Measurements from ENCODE around the gene MTMR4. TPM values are rescaled to one million over a fixed set of nuclear protein-coding genes. Genes with fewer than 3 reads are reported as not detected.
"Not testable (repeated sequence)": the region's sequence is repeated elsewhere in the genome, so short reads cannot be mapped to it uniquely, and the experiment has no call there.

Gene MTMR4
- total RNA-seq, 1 donor from 2014 or later, result 40.9 TPM

DNA sequence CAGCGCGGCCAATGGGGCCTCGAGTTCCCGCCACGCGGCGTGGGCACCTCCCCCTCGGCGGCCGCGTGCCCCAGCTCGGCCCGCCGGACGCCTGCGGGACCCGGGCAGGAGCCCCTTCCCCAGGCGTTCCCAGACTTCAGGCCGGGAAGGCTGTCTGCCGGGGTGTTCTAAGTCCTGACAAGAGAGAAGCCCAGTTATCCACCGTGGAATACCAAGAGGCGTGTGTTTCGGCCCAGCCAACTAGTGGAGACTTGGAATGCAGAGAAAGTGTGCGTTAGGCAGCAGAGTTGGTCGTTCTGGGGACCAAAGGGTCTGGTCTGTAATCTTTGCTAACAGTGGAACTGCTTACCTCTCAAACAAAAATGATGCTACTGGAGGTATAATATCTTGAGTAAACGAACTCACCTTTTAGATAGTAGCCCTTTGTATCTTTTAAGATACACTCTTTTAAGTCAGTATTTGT lies 26.0 kb downstream of the MTMR4 start:
- no peaks in the 10 kb centered on the region for H3K4me1 ChIP-seq
- DNase-seq (no peak), ATAC-seq (no peak)
- H3K36me3 ChIP-seq, result peaks cover 50% of the 10 kb centered on the region
- H3K9me3 ChIP-seq, result no peaks in the 10 kb centered on the region
- TF ChIP-seq, protein P1, sequence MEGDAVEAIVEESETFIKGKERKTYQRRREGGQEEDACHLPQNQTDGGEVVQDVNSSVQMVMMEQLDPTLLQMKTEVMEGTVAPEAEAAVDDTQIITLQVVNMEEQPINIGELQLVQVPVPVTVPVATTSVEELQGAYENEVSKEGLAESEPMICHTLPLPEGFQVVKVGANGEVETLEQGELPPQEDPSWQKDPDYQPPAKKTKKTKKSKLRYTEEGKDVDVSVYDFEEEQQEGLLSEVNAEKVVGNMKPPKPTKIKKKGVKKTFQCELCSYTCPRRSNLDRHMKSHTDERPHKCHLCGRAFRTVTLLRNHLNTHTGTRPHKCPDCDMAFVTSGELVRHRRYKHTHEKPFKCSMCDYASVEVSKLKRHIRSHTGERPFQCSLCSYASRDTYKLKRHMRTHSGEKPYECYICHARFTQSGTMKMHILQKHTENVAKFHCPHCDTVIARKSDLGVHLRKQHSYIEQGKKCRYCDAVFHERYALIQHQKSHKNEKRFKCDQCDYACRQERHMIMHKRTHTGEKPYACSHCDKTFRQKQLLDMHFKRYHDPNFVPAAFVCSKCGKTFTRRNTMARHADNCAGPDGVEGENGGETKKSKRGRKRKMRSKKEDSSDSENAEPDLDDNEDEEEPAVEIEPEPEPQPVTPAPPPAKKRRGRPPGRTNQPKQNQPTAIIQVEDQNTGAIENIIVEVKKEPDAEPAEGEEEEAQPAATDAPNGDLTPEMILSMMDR (IDR thresholded peaks at IDR 0.05), result no peak
- intact Hi-C loops (cut with DNase I), result no loop called here
- H3K27ac ChIP-seq, result no peak overlapping the region
- H3K27me3 ChIP-seq, result no peaks in the 10 kb centered on the region
- H3K4me3 ChIP-seq, result no peak overlapping the region

DNA sequence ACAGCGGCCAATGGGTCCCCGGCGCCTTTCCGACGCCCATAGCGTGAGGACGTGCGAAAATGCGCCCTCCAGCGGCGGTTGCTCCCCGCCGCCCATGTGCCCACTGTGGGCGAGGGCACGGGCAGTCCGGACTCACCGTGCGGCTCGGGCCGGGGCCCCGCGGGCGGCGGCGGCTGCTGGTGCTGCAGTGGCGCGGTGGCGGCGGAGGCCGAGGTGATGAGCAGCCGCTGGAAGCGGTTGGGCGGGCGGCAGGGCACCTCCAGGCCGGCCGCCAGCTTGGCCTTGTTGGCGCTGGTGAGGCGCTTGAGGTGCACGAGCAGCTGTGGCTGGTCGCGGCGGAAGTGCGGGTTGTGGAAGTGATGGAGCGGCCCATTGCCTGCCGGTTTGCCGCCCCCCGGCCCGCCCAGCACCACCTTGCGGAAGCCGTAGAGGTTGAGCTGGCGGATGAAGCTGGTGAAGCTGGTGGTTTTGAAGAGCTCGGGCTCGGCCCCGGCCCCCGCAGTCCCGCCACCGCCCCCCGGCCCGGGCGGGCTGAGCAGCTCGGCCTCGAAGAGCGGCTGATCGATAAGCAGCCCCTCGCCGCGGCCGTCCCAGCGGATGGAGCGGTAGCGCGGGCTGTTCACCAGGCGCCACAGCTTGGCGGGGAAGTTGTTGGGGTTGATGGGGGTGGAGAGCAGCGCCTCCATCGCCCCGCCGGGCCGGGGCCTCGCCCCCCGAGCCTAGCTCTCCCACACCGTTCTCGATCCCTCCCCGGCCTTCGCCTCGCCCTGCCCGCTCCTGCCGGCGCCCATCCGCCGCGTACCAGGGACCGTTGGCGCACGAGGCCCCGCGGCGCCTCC lies 26.6 kb downstream of the MTMR4 start, which contains the start of gene HSF5:
HSF5 (minus strand) TSS at position 820 of the 839 bp plus-strand sequence; CDS start at position 686, 134 bp downstream.
- TF ChIP-seq, protein P1 (IDR thresholded peaks at IDR 0.05), result peak; percentile 30
- intact Hi-C loops (cut with DNase I), result no loop called here
- DNase-seq, result peak; percentile 75
- Histone ChIP-seq H3K9me3 (no peaks in the 10 kb centered on the region), H3K27me3 (no peaks in the 10 kb centered on the region), H3K4me3 (peak within 1 kb of the TSS; percentile 19), H3K36me3 (peaks cover 44% of the 10 kb centered on the region), H3K4me1 (no peaks in the 10 kb centered on the region), H3K27ac (no peak within 1 kb of the TSS)
- peak; percentile 90 for ATAC-seq

DNA sequence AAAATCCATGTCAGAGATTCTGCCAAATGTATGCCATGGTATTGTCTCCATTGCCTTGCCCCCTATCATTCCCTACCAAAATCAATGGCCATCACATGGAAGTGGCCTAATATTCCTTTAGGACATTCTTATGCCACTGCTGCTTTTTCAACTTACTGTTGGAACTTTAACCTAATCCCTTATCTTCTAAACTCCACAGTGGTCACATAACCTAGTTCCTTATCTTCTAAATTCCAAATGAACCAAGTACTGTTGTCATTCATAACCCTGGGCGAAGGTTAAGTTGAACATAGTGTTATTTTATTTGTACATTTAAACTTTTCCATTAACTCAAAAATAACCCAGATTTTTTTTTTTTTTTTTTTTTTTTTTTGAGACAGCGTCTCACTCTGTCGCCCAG lies 29.8 kb downstream of the MTMR4 start:
- DNase-seq, result no peak
- ATAC-seq, result no peak
- H3K9me3 ChIP-seq, result no peaks in the 10 kb centered on the region
- H3K27me3 ChIP-seq, result no peaks in the 10 kb centered on the region
- TF ChIP-seq, protein P1 (IDR thresholded peaks at IDR 0.05), result no peak
- no peak overlapping the region for H3K27ac ChIP-seq
- H3K4me3 ChIP-seq, result no peak overlapping the region
- intact Hi-C loops (cut with DNase I), result no loop called here
- H3K36me3 ChIP-seq, result peaks cover 12% of the 10 kb centered on the region
- no peaks in the 10 kb centered on the region for H3K4me1 ChIP-seq

DNA sequence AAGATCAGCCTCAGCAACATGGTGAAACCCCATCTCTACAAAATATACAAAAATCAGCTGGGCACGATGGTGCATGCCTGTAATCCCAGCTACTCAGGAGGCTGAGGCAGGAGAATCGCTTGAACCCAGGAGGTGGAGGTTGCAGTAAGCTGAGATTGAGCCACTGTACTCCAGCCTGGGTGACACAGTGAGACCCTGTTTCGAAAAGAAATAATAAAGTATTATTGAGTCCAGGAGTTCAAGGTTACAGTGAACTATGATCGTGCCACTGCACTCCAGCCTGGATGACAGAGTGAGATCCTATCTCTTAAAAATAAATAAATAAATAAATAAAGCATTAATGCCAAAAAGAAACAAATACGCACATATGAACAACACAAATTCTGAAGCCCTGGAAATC lies 32.6 kb downstream of the MTMR4 start:
- H3K4me3 ChIP-seq; H3K36me3 ChIP-seq; H3K27me3 ChIP-seq; H3K4me1 ChIP-seq; H3K27ac ChIP-seq; DNase-seq; ATAC-seq; H3K9me3 ChIP-seq; intact Hi-C loops (cut with DNase I): not testable (repeated sequence)

DNA sequence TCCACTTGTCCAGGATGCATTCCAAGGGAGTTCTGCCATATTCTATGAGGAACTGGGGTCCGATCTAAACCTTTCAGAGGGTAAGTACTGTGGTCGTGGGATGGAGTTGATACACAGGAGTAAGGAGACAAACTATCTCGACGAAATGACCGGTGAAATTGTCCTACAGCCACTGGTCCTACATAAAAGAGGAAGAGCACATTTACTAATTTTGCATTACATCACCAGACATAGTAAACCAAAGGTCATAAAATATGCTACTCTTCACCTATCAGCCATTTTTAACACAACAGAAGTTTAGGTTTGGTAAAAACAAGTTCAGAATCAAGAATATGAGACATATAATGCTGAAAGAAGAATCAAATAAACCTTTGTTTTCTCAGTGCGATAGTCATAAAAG lies 34.3 kb downstream of the MTMR4 start:
- intact Hi-C loops (cut with DNase I), result no loop called here
- Histone ChIP-seq H3K27me3 (no peaks in the 10 kb centered on the region), H3K4me3 (no peak overlapping the region), H3K9me3 (no peaks in the 10 kb centered on the region), H3K36me3 (no peaks in the 10 kb centered on the region), H3K4me1 (no peaks in the 10 kb centered on the region), H3K27ac (no peak overlapping the region)
- TF ChIP-seq, protein P1 (IDR thresholded peaks at IDR 0.05), result no peak
- ATAC-seq (peak; percentile 56), DNase-seq (no peak)

DNA sequence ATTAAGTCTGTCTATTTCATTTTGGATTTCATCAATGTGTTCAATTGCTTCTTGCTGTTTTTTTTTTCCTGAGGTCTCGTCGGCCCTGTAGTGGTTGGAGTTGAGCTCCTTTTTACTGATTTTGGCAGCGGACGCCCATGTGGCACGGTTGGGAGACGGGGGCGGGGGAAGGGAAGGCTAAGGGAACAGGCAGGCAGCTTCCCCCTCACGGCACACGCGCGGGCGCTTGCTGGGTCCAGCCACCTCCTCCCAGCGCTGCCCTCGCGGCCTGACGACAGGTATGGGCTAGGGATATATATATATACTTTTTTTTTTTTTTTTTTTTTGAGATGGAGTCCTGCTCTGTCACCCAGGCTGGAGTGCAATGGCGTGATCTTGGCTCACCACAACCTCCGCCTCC lies 37.6 kb downstream of the MTMR4 start:
- Histone ChIP-seq H3K4me1 (no peaks in the 10 kb centered on the region), H3K36me3 (no peaks in the 10 kb centered on the region), H3K4me3 (no peak overlapping the region), H3K27me3 (no peaks in the 10 kb centered on the region), H3K9me3 (no peaks in the 10 kb centered on the region), H3K27ac (no peak overlapping the region)
- DNase-seq (no peak), ATAC-seq (no peak)
- intact Hi-C loops (cut with DNase I), result no loop called here
- TF ChIP-seq, protein P1 (IDR thresholded peaks at IDR 0.05), result no peak

Data from upper lobe of right lung (tissue), 1 donor.